ENCODE results near the gene XPNPEP1.

XPNPEP1 gene
- 64.5 to 92.0 (median 87.8) reads per million in 3 experiments for total RNA-seq

- peak; percentile 75 for DNase-seq
These were observed at the start of gene XPNPEP1 for GRCh38 chr10:109922976-109923921. TSS of gene XPNPEP1 (minus strand) at chr10:109923511. CDS start at chr10:109923433, 78 bp downstream.

- DNase-seq: no peak
These were observed 49.2 kb upstream of the XPNPEP1 start for GRCh38 chr10:109972372-109973001.

- DNase-seq: no peak
These were observed 48.3 kb upstream of the XPNPEP1 start for GRCh38 chr10:109971634-109972033.

- DNase-seq: no peak
These were observed 46.5 kb upstream of the XPNPEP1 start for GRCh38 chr10:109969760-109970346.

GRCh38 chr10:109968953-109969759 is 45.8 kb upstream of the XPNPEP1 start:
- no peak for DNase-seq

- no peak for DNase-seq
These were observed 44.4 kb upstream of the XPNPEP1 start for GRCh38 chr10:109967739-109968088.

GRCh38 chr10:109966961-109967738 is 43.8 kb upstream of the XPNPEP1 start:
- no peak for DNase-seq

GRCh38 chr10:109964318-109964717 is 41.0 kb upstream of the XPNPEP1 start:
- DNase-seq: no peak

GRCh38 chr10:109963439-109963838 is 40.1 kb upstream of the XPNPEP1 start:
- no peak for DNase-seq

GRCh38 chr10:109962247-109962646 is 38.9 kb upstream of the XPNPEP1 start:
- no peak for DNase-seq

- DNase-seq: no peak
These were observed 38.1 kb upstream of the XPNPEP1 start for GRCh38 chr10:109961174-109962001.

- no peak for DNase-seq
These were observed 37.4 kb upstream of the XPNPEP1 start for GRCh38 chr10:109960682-109961081.

GRCh38 chr10:109959259-109960145 is 36.2 kb upstream of the XPNPEP1 start:
- no peak for DNase-seq

GRCh38 chr10:109958059-109958458 is 34.7 kb upstream of the XPNPEP1 start:
- DNase-seq: no peak

- no peak for DNase-seq
These were observed 33.9 kb upstream of the XPNPEP1 start for GRCh38 chr10:109957092-109957797.

GRCh38 chr10:109956454-109957091 is 33.3 kb upstream of the XPNPEP1 start:
- peak; percentile 7 for DNase-seq

- DNase-seq: no peak
These were observed 30.5 kb upstream of the XPNPEP1 start for GRCh38 chr10:109953766-109954165.

GRCh38 chr10:109952526-109952925 is 29.2 kb upstream of the XPNPEP1 start:
- no peak for DNase-seq

All from central memory CD4-positive, alpha-beta T cell (primary cell).